Measurements from ENCODE around the gene GRIK1.

Gene GRIK1

GRCh38 chr21:29711236-29711635 is 228.6 kb downstream of the GRIK1 start:
- H3K9me3 ChIP-seq (ENCODE audit: insufficient read depth, low read length, severe bottlenecking), result no peaks in the 10 kb centered on the region
- no peaks in the 10 kb centered on the region for H3K36me3 ChIP-seq (ENCODE audit: insufficient read depth, low read length)
- H2AFZ ChIP-seq (ENCODE audit: low read depth, low read length), result no peak overlapping the region
- no peak overlapping the region for H3K9ac ChIP-seq (ENCODE audit: low read depth, low read length)
- no peaks in the 10 kb centered on the region for H3K4me1 ChIP-seq (ENCODE audit: insufficient read depth, low read length)
- H3K27ac ChIP-seq (ENCODE audit: low read length), result no peak overlapping the region
- no peak for ATAC-seq (ENCODE audit: insufficient read depth, low read depth)
- H3K4me2 ChIP-seq (ENCODE audit: insufficient read depth, low read length), result no peak overlapping the region
- no peaks in the 10 kb centered on the region for H3K27me3 ChIP-seq (ENCODE audit: insufficient read depth, low read length, poor library complexity)
- DNase-seq, result no peak
- no peak for TF ChIP-seq CTCF (IDR thresholded peaks at IDR 0.05; ENCODE audit: borderline replicate concordance, extremely low read depth, low read length, poor library complexity, severe bottlenecking)
- no peak for TF ChIP-seq EZH2 (IDR thresholded peaks at IDR 0.05; ENCODE audit: borderline replicate concordance, low read depth, low read length, severe bottlenecking)
- H3K79me2 ChIP-seq (ENCODE audit: insufficient read depth, low read length), result no peaks in the 10 kb centered on the region
- no peak overlapping the region for H3K4me3 ChIP-seq (ENCODE audit: low read depth in 1 of 2, low read length in 2 of 2)
- H4K20me1 ChIP-seq (ENCODE audit: insufficient read depth, low read length), result no peaks in the 10 kb centered on the region

GRCh38 chr21:29710498-29710897 is 229.3 kb downstream of the GRIK1 start:
- no peak overlapping the region for H3K9ac ChIP-seq (ENCODE audit: low read depth, low read length)
- no peaks in the 10 kb centered on the region for H3K4me1 ChIP-seq (ENCODE audit: insufficient read depth, low read length)
- H3K27ac ChIP-seq (ENCODE audit: low read length), result no peak overlapping the region
- TF ChIP-seq EZH2 (IDR thresholded peaks at IDR 0.05; ENCODE audit: borderline replicate concordance, low read depth, low read length, severe bottlenecking) (no peak), CTCF (IDR thresholded peaks at IDR 0.05; ENCODE audit: borderline replicate concordance, extremely low read depth, low read length, poor library complexity, severe bottlenecking) (no peak)
- no peaks in the 10 kb centered on the region for H3K79me2 ChIP-seq (ENCODE audit: insufficient read depth, low read length)
- H3K4me3 ChIP-seq (ENCODE audit: low read depth in 1 of 2, low read length in 2 of 2), result no peak overlapping the region
- ATAC-seq (ENCODE audit: insufficient read depth, low read depth) (no peak), DNase-seq (no peak)
- H3K9me3 ChIP-seq (ENCODE audit: insufficient read depth, low read length, severe bottlenecking), result no peaks in the 10 kb centered on the region
- H2AFZ ChIP-seq (ENCODE audit: low read depth, low read length), result no peak overlapping the region
- no peaks in the 10 kb centered on the region for H4K20me1 ChIP-seq (ENCODE audit: insufficient read depth, low read length)
- no peaks in the 10 kb centered on the region for H3K27me3 ChIP-seq (ENCODE audit: insufficient read depth, low read length, poor library complexity)
- no peaks in the 10 kb centered on the region for H3K36me3 ChIP-seq (ENCODE audit: insufficient read depth, low read length)
- H3K4me2 ChIP-seq (ENCODE audit: insufficient read depth, low read length), result no peak overlapping the region

- Histone ChIP-seq H3K36me3 (ENCODE audit: insufficient read depth, low read length) (no peaks in the 10 kb centered on the region), H3K4me2 (ENCODE audit: insufficient read depth, low read length) (no peak overlapping the region), H3K9me3 (ENCODE audit: insufficient read depth, low read length, severe bottlenecking) (no peaks in the 10 kb centered on the region), H2AFZ (ENCODE audit: low read depth, low read length) (no peak overlapping the region), H3K27ac (ENCODE audit: low read length) (no peak overlapping the region), H3K27me3 (ENCODE audit: insufficient read depth, low read length, poor library complexity) (no peaks in the 10 kb centered on the region), H3K9ac (ENCODE audit: low read depth, low read length) (no peak overlapping the region), H4K20me1 (ENCODE audit: insufficient read depth, low read length) (no peaks in the 10 kb centered on the region), H3K4me3 (ENCODE audit: low read depth in 1 of 2, low read length in 2 of 2) (no peak overlapping the region), H3K4me1 (ENCODE audit: insufficient read depth, low read length) (no peaks in the 10 kb centered on the region), H3K79me2 (ENCODE audit: insufficient read depth, low read length) (no peaks in the 10 kb centered on the region)
- no peak for ATAC-seq (ENCODE audit: insufficient read depth, low read depth)
- DNase-seq, result no peak
- TF ChIP-seq EZH2 (IDR thresholded peaks at IDR 0.05; ENCODE audit: borderline replicate concordance, low read depth, low read length, severe bottlenecking) (no peak), CTCF (IDR thresholded peaks at IDR 0.05; ENCODE audit: borderline replicate concordance, extremely low read depth, low read length, poor library complexity, severe bottlenecking) (no peak)
These were observed 231.4 kb downstream of the GRIK1 start for GRCh38 chr21:29708401-29708800.

GRCh38 chr21:29704719-29705118 is 235.1 kb downstream of the GRIK1 start:
- no peak for ATAC-seq (ENCODE audit: insufficient read depth, low read depth)
- H2AFZ ChIP-seq (ENCODE audit: low read depth, low read length), result no peak overlapping the region
- no peaks in the 10 kb centered on the region for H3K36me3 ChIP-seq (ENCODE audit: insufficient read depth, low read length)
- TF ChIP-seq CTCF (IDR thresholded peaks at IDR 0.05; ENCODE audit: borderline replicate concordance, extremely low read depth, low read length, poor library complexity, severe bottlenecking) (no peak), EZH2 (IDR thresholded peaks at IDR 0.05; ENCODE audit: borderline replicate concordance, low read depth, low read length, severe bottlenecking) (no peak)
- H3K4me2 ChIP-seq (ENCODE audit: insufficient read depth, low read length), result no peak overlapping the region
- H3K79me2 ChIP-seq (ENCODE audit: insufficient read depth, low read length), result no peaks in the 10 kb centered on the region
- no peak overlapping the region for H3K27ac ChIP-seq (ENCODE audit: low read length)
- H3K27me3 ChIP-seq (ENCODE audit: insufficient read depth, low read length, poor library complexity), result no peaks in the 10 kb centered on the region
- H4K20me1 ChIP-seq (ENCODE audit: insufficient read depth, low read length), result no peaks in the 10 kb centered on the region
- H3K4me3 ChIP-seq (ENCODE audit: low read depth in 1 of 2, low read length in 2 of 2), result no peak overlapping the region
- DNase-seq, result no peak
- H3K9me3 ChIP-seq (ENCODE audit: insufficient read depth, low read length, severe bottlenecking), result no peaks in the 10 kb centered on the region
- no peaks in the 10 kb centered on the region for H3K4me1 ChIP-seq (ENCODE audit: insufficient read depth, low read length)
- H3K9ac ChIP-seq (ENCODE audit: low read depth, low read length), result no peak overlapping the region
